Astrocyte of the spinal cord (primary cell): Measurements from ENCODE around the gene NADSYN1.

ENCODE experiments used
- DNase-seq: peaks from one replicate; pipeline ENCODE4 v3.0.0; 2011; ENCODE audit warnings: low read depth, low spot score
- H3K4me3 ChIP-seq: 2 replicates; pipeline ENCODE4 v1.5.1; 2011; ENCODE audit warnings: low read depth, mild to moderate bottlenecking, low read length, moderate library complexity
- CTCF ChIP-seq: IDR thresholded peaks from 2 replicates; pipeline ENCODE4 v1.5.1; 2012; ENCODE audit warnings: low read depth, mild to moderate bottlenecking, low read length, inconsistent platforms
- in situ Hi-C: cut with HindIII; loops from 2 replicates; pipeline ENCODE4 v1.10.0; 2017; ENCODE audit warnings: low sequenced_read_pairs

The NADSYN1 gene

GRCh38 chr11:71461696-71462095, 8.7 kb downstream of the NADSYN1 start:
- in situ Hi-C loops: no loop called here
- no peak overlapping the region for H3K4me3 ChIP-seq

GRCh38 chr11:71462726-71463125, 9.7 kb downstream of the NADSYN1 start:
- no peak overlapping the region for H3K4me3 ChIP-seq
- TF ChIP-seq CTCF: no peak
- no peak for DNase-seq
- in situ Hi-C loops: no loop called here

More at GRCh38 chr11:71461696-71462095, 8.7 kb downstream of the NADSYN1 start:
- TF ChIP-seq CTCF: no peak
- no peak for DNase-seq

- no peak for DNase-seq
- H3K4me3 ChIP-seq: no peak overlapping the region
- no peak for TF ChIP-seq CTCF
- in situ Hi-C loops: no loop called here
Measured at GRCh38 chr11:71463331-71464211, 10.6 kb downstream of the NADSYN1 start.

GRCh38 chr11:71465054-71465453, 12.1 kb downstream of the NADSYN1 start:
- in situ Hi-C loops: no loop called here
- no peak for DNase-seq
- no peak overlapping the region for H3K4me3 ChIP-seq
- no peak for TF ChIP-seq CTCF

- no peak overlapping the region for H3K4me3 ChIP-seq
- no peak for TF ChIP-seq CTCF
- no peak for DNase-seq
- in situ Hi-C loops: no loop called here
Measured at GRCh38 chr11:71466358-71466757, 13.4 kb downstream of the NADSYN1 start.

- TF ChIP-seq CTCF: no peak
- in situ Hi-C loops: no loop called here
- DNase-seq: no peak
- no peak overlapping the region for H3K4me3 ChIP-seq
Measured at GRCh38 chr11:71467164-71467563, 14.2 kb downstream of the NADSYN1 start.
